ENCODE data around the gene LETM1.

Gene LETM1

DNA sequence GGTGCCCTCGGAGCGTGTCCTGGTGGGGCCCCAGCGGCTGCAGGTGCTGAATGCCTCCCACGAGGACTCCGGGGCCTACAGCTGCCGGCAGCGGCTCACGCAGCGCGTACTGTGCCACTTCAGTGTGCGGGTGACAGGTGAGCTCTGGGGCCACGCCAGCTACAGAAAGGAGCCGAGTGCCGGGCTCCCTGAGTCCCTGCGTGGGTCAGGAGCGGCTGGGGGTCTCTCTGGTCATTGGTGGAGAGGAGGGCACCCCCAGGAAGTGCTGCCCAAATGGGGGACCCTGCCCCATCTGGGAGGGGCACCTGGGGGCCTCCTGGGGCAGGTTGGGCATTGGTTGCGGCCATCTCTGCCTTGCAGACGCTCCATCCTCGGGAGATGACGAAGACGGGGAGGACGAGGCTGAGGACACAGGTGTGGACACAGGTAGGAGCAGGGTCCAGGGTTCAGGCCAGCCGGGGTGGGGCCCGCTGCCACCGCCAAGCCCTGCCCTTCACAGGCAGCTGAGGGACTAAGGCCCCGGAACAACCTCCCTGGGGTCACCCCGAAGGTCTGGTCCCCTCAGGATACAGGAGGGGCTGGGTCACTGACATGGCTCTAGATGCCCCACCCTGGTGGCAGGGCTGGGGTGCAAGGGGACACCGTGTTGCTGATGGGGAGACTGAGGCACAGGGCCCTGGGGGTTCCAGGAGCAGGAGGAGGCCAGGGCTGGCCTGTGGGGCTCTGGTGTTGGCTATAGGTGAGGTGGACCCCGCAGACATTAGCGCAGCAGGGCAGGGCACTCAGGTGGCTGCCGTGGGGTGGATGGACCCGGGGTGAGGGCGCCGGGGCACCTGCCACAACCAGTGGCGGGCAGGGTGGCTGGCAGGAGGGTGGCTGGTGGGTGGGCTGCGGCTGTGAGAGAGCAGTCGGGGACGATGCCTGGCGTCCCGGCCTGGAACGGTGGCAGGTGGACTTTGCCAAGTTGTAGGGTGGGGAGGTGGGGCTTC, 56.3 kb downstream of the LETM1 start:
- TF ChIP-seq, protein P1, sequence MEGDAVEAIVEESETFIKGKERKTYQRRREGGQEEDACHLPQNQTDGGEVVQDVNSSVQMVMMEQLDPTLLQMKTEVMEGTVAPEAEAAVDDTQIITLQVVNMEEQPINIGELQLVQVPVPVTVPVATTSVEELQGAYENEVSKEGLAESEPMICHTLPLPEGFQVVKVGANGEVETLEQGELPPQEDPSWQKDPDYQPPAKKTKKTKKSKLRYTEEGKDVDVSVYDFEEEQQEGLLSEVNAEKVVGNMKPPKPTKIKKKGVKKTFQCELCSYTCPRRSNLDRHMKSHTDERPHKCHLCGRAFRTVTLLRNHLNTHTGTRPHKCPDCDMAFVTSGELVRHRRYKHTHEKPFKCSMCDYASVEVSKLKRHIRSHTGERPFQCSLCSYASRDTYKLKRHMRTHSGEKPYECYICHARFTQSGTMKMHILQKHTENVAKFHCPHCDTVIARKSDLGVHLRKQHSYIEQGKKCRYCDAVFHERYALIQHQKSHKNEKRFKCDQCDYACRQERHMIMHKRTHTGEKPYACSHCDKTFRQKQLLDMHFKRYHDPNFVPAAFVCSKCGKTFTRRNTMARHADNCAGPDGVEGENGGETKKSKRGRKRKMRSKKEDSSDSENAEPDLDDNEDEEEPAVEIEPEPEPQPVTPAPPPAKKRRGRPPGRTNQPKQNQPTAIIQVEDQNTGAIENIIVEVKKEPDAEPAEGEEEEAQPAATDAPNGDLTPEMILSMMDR (IDR thresholded peaks at IDR 0.05; ENCODE audit: insufficient read depth, low read depth, low read length, missing control alignments) = no peak
- no peak overlapping the region for H3K4me3 ChIP-seq (ENCODE audit: low read depth, low read length)
- DNase-seq (ENCODE audit: low read depth) = no peak

DNA sequence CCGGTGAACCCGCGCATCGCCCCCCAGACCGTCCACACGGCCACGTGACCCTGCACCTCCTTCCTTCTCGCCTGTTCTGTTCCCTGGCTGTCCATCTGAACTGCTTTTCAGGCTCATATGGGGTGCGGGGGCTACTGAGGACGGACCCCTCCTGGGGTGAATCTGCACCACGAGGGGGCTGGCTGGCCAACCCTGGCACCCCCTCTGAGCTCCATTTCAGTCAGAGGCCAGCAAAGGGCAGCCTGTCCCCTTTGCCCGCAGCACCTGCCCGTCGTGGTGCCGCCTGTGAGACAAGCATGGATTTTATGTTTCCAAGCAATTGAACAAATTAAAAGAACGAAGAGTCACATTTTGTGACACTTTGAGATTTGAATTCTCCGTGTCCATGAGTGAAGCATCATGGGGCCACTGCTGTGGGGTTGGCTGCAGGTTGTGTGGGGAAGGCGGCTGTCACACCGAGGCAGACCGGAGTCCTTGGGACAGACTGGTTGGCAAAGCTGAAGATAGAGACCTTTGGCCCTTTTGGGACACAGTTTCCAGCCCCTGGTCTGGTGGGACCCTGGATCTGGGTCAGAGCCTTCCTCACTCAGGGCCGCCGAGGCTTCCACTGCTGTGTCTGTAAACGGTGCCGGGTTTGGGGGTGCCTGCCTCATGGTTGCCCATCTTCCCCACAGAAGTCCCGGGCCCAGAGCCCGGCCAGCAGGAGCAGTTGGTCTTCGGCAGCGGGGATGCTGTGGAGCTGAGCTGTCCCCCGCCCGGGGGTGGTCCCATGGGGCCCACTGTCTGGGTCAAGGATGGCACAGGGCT, 57.2 kb downstream of the LETM1 start:
- H3K4me3 ChIP-seq (ENCODE audit: low read depth, low read length) = no peak overlapping the region
- DNase-seq (ENCODE audit: low read depth) = no peak
- TF ChIP-seq, protein P1 (IDR thresholded peaks at IDR 0.05; ENCODE audit: insufficient read depth, low read depth, low read length, missing control alignments) = no peak

DNA sequence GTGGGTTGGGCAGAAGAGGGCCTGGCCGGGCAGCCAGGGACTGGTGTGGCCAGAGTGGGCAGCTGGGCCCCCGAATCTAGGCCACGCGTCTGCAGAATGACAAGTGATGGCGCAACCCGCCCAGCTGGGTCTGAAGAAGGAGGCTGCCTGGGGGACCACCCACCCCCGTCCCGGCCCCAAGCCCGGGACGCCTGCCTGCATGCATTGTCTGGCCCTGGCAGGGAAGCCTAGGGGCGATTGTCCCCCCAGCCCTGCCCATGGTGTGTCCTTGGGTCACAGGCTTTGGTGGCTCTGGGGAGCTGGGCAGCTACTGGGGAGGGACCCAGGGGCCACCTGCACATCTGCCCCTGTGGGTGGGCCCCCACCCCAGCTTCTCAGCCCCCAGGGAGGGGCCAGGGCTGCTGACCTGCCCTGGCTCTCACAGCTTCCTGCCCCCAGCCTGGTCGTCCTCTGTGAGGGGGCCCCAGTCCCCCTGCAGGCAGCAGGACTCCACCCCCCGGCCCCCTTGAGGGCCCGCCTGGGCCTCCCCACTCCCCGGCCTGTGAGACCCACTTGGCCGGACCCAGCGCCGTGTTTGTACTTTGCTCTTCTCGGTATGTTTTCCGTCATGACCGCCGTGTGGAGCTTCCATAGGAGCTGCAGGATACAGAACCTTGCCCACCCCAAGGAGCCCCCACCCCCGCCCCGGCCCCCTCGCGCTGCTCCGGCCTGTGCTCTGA, 57.9 kb downstream of the LETM1 start:
- DNase-seq (ENCODE audit: low read depth) = no peak
- no peak overlapping the region for H3K4me3 ChIP-seq (ENCODE audit: low read depth, low read length)
- TF ChIP-seq, protein P1 (IDR thresholded peaks at IDR 0.05; ENCODE audit: insufficient read depth, low read depth, low read length, missing control alignments) = no peak

DNA sequence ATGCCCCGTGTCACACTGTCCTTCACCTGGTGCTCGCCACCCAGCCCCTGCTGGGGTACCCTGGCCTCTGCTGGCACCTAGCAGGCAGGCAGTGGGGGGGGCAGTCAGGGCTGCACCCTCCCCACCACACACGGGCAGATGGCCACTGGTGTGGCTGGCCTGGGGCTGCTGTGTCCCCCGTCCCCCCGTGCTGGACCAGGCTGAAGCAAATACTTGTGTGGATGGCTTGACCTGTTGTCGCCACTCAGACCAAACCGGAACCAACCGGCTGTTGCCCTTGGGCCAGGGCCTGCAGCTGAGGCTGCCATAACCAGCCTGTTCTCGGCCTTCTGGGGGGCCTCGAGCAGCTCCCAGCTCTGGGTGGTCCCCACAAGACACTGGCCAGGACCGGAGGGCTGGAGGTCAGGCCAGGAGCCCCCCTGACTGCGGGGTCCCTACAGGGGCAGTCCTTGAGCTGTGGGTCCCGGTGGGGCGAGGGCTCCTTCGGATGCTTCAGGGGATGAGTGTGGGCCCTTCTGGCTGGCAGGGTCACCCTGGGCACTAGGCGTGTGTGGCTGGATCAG, 58.6 kb downstream of the LETM1 start:
- TF ChIP-seq, protein P1 (IDR thresholded peaks at IDR 0.05; ENCODE audit: insufficient read depth, low read depth, low read length, missing control alignments) = no peak
- DNase-seq (ENCODE audit: low read depth) = no peak
- H3K4me3 ChIP-seq (ENCODE audit: low read depth, low read length) = no peak overlapping the region

DNA sequence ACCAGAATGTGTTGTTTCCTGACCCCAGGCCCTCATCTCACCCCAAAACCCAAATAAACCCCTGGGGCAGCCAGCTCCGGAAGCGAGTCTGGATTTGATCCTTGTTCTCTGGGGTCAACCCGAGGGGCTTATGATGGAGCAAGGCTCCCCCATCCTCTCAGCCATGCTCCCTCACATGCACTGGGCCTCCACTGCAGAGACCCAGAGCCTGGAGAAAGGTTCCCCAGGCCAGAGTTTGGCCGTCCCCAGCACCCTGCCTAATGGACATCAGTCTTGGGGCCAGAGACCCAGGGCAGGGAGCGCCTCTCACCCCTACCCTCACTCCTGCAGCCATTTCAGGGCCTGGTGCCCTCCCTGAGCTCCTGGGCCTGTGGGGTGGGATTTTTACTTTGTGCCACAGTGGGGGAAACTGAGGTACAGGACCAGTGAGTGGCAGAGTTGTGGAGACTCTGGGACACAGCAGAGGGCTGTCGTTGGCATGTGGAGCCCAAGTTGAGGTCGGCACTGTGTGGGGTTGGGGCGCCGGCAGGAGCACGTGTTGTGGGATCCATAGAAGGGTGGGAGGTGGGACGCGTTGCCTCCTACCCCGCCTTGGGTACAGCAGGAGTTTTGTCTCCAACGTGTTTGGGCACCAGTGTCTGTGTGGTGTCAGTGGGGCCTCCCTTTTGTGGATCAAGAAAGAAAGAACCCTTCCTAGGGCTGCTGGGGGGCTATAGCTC, 59.3 kb downstream of the LETM1 start:
- TF ChIP-seq, protein P1 (IDR thresholded peaks at IDR 0.05; ENCODE audit: insufficient read depth, low read depth, low read length, missing control alignments) = no peak
- no peak for DNase-seq (ENCODE audit: low read depth)
- H3K4me3 ChIP-seq (ENCODE audit: low read depth, low read length) = no peak overlapping the region
